RWPE1 (cell line): ENCODE measurements around the gene FGD4.

Experiments used
- CTCF ChIA-PET: fragments of 350-600 bp; sonication (Branson Sonifier 250); formaldehyde crosslinking; extraction: SDS; loops from one replicate; lab custom pipeline; 2021; lab: Yijun Ruan, JAX
- POLR2A ChIA-PET: fragments of 400-600 bp; formaldehyde crosslinking; extraction: SDS; loops from one replicate; lab custom pipeline; 2020; ENCODE audit warnings: antibody characterized with exemption; ENCODE audit not compliant: low non-redundant PET; lab: Yijun Ruan, JAX
- DNase-seq: peaks from one replicate; pipeline ENCODE4 v3.0.0; 2012; ENCODE audit warnings: low spot score
- H3K27ac ChIP-seq: fragments of 450-650 bp; 2 replicates; pipeline ENCODE4 v1.5.1; 2017
- TF ChIP-seq, protein P1 (sequence below): fragments of 450-650 bp; conservative IDR thresholded peaks from 2 replicates; pipeline ENCODE4 v1.5.1; 2017; ENCODE audit warnings: low read depth, mild to moderate bottlenecking

The FGD4 gene

DNA sequence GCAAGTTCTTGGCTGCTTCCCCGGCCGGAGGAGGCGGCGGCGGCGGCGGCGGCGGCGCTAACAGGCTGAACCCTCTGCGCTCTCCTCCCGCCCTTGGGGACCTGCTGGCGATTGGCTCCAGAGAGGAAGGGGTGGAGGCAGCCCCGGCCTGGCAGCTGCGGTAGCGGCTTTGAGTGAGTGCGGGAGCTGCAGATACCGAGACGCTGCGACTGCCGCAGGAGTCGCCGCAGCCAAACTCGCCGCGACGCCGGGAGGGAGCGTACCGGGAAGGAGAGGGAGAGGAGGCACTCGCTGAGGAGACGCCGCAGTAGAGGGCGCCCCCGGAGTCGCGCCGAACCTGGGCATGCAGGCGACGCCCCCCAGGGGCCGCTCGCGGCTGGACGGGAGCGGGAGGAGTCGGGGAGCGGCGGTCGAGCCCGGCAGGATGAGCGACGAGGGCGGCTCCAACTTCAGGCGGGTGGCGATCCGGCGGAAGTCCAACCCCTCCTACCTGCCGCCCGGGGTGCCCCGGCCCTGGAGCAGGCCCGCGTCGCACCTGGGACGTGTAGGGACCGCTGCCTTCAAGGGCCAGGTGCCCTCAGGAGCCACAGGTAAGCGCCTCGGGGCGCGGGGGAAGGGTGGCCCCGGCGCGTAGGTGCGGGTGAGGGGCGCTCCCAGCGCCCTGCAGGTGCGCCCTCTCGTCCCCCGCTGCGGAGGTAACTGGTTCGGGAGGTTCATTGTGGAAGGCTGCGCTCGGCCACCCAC is at the start of gene FGD4:
Gene FGD4, plus strand, starts transcription at position 189 of the 744 bp plus-strand sequence.
- DNase-seq = peak; percentile 92
- ChIA-PET CTCF (interaction anchor here (0.7 kb wide), 2 partner anchors 31 to 1127 kb away, joined by 3 read pairs; no protein-coding TSS in a partner anchor), POLR2A (interaction anchor here (0.6 to 0.9 kb wide), 2 partner anchors 23 to 268 kb away, joined by 4 to 5 read pairs; no protein-coding TSS in a partner anchor)
- peak within 1 kb of the TSS; percentile 96 for H3K27ac ChIP-seq
- TF ChIP-seq, protein P1, sequence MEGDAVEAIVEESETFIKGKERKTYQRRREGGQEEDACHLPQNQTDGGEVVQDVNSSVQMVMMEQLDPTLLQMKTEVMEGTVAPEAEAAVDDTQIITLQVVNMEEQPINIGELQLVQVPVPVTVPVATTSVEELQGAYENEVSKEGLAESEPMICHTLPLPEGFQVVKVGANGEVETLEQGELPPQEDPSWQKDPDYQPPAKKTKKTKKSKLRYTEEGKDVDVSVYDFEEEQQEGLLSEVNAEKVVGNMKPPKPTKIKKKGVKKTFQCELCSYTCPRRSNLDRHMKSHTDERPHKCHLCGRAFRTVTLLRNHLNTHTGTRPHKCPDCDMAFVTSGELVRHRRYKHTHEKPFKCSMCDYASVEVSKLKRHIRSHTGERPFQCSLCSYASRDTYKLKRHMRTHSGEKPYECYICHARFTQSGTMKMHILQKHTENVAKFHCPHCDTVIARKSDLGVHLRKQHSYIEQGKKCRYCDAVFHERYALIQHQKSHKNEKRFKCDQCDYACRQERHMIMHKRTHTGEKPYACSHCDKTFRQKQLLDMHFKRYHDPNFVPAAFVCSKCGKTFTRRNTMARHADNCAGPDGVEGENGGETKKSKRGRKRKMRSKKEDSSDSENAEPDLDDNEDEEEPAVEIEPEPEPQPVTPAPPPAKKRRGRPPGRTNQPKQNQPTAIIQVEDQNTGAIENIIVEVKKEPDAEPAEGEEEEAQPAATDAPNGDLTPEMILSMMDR = peak; percentile 55

DNA sequence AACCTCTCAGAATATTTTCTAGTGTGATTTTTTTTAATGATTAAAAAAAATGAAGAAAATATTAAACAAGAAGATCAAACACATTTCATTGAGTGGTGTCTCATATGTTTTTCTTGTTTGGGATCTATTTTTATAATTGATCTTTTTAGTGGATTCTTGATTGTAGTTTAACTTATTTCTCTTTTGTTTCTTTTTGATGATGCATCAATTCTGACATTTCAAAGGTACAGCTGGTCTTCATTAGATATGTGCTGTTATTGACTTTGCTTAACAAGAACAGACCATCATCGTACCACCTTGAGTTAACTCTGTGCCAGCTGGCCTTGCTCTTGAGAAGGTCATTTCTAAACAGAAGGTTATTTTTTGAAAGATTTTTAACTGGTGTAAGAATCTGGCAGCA is 45.8 kb upstream of the FGD4 start:
- POLR2A ChIA-PET = no interaction called here

DNA sequence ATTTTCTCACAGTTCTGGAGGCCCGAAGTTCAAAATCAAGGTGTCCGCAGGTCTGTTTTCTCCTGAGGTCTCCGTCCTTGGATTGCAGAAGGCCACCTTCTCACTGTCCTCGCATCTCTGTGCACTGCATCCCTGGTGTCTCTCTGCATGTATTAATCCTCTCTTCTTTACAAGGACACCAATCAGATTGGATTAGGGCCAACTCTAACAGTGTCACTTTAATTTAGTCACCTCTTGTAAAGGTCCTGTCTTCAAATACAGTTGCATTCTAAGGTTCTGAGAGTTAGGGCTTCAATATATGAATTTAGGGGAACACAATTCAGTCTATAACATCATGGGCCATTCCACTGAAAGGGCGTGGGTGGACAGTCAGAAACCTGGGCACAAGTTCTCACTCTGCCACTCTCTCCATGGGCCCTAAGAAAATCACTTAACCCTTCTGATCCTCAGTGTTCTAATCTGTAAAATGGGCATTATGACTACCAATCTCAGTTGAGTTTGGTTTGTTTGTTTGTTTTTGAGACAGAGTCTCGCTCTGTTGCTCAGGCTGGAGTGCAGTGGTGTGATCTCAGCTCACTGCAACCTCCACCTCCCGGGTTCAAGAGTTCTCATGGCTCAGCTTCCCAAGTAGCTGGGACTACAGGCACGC is 41.6 kb upstream of the FGD4 start:
- no peak overlapping the region for H3K27ac ChIP-seq
- DNase-seq = no peak
- CTCF ChIA-PET = no interaction called here
- POLR2A ChIA-PET = no interaction called here
- TF ChIP-seq, protein P1 = no peak

More for the DNA sequence above, 45.8 kb upstream of the FGD4 start:
- CTCF ChIA-PET = interaction anchor here (0.6 to 0.7 kb wide), 2 partner anchors 11 to 39 kb away, joined by 3 to 5 read pairs; no protein-coding TSS in a partner anchor
- DNase-seq = no peak
- TF ChIP-seq, protein P1 = no peak
- H3K27ac ChIP-seq = no peak overlapping the region

DNA sequence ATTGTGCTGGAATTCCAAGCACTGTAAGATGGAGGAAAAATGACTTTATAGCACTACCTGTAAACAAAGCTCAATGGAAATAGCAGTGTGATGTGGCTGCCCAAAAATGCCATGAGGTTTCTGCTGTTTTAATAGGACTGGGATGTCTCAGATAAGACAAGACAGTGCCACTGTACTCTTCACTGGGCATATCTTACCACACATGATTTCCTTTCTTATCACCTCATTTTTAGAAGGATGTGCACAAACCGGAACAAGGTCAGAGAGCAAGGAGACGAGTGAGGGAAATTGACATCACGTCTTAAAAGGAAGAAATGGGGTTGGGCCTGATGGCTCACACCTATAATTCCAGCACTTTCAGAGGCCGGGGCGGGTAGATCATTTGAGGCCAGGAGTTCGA is 38.4 kb upstream of the FGD4 start:
- no peak overlapping the region for H3K27ac ChIP-seq
- ChIA-PET POLR2A (no interaction called here), CTCF (no interaction called here)
- DNase-seq = no peak
- TF ChIP-seq, protein P1 = no peak

DNA sequence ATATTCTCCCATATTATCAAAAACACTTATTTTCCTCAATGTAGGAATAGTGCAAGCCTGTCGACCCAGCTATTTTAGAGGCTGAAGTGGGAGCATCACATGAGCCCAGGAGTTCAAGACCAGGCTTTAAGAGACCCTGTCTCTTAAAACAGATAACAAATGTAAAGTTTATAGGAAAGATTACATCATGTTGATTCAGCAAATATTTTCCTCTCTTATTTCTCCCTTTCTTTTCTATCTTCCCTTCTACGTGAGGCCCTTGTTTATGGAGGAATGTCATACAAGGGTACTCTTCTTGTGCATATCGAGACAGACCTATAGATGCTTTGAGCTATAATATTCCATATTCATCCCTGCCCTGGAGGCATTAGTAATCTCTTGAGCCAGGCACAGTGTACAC is 36.5 kb upstream of the FGD4 start:
- ChIA-PET POLR2A (no interaction called here), CTCF (no interaction called here)
- TF ChIP-seq, protein P1 = no peak
- DNase-seq = no peak
- H3K27ac ChIP-seq = no peak overlapping the region

DNA sequence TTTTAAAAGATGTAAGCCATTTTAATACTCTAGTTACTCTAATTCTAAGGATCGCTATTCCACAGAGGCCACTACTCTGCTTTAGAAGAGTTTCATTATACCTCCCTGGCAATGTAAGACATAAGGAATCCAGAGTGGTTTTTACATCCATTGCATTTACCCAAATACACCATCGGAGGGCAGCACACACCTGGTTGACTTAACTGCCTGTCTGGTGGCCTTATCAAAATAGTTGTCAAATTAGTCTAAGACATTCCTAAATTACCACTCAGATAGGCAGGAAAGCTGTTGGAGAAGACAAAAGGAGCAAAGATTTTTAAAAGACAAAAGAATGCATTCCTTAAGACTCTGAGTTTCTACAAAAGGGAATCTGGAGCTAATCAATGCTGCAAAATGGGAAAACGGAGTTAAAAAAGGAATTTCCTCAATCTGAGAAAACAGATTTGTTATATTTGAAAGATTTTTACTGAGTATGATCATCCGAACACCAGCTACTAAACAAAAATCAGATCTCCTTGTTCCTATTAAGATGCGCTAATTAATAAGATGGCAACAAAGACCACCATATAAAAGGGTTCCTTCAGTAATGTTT is 33.8 kb upstream of the FGD4 start:
- ChIA-PET CTCF (interaction anchor here (0.6 to 1.0 kb wide), 9 partner anchors 77 to 1061 kb away, joined by 3 to 4 read pairs (median 3); no protein-coding TSS in a partner anchor), POLR2A (no interaction called here)
- TF ChIP-seq, protein P1 = peak; percentile 91
- H3K27ac ChIP-seq = no peak overlapping the region
- peak; percentile 73 for DNase-seq
